Measurements from ENCODE around the gene DLEC1. TPM values are rescaled to one million over a fixed set of nuclear protein-coding genes. Genes with fewer than 3 reads are reported as not detected.

The DLEC1 gene
- total and polyA plus RNA-seq, 2 of the 4 experiments (the other 2 are of a cell fraction), result 0.03 TPM; not detected in 1

GRCh38 chr3:37995652-37996641 lies 43.1 kb upstream of the DLEC1 start (continued):
- no peak for TF ChIP-seq CTCF (conservative IDR thresholded peaks at IDR 0.05; ENCODE audit: low read depth, low read length)
